WTC11 (cell line): ENCODE measurements around the gene EPN2. TPM values are rescaled to one million over a fixed set of nuclear protein-coding genes. Genes with fewer than 3 reads are reported as not detected.

Experiments used
- ATAC-seq: fragments of 200-7000 bp; cut with Tn5 transposase; 2 replicates; pipeline ENCODE4 v1.10.0; 2021; ENCODE audit warnings: mild to moderate bottlenecking, moderate library complexity
- CTCF ChIA-PET: fragments of 300-600 bp; sonication (Branson Sonifier 250); formaldehyde crosslinking; loops from one replicate; lab custom pipeline; 2021; ENCODE audit warnings: antibody characterized with exemption; lab: Charles Lee
- POLR2A ChIA-PET: fragments of 350-600 bp; sonication (Branson Sonifier 250); formaldehyde crosslinking; loops from one replicate; lab custom pipeline; 2021; ENCODE audit warnings: antibody characterized with exemption; lab: Charles Lee
- DNase-seq: peaks from one replicate; pipeline ENCODE4 v3.0.0; 2021; ENCODE audit warnings: low spot score
- H3K27ac Mint-ChIP-seq: 2 replicates; pipeline ENCODE4 v1.8.0; 2021; ENCODE audit warnings: mixed read lengths
- H3K27me3 Mint-ChIP-seq: 2 replicates; pipeline ENCODE4 v1.8.0; 2021; ENCODE audit warnings: low read depth, mild to moderate bottlenecking, moderate library complexity, mixed read lengths
- H3K36me3 Mint-ChIP-seq: 2 replicates; pipeline ENCODE4 v1.8.0; 2021; ENCODE audit warnings: mixed read lengths
- H3K4me1 Mint-ChIP-seq: 2 replicates; pipeline ENCODE4 v1.8.0; 2022; ENCODE audit warnings: mixed read lengths
- H3K4me3 Mint-ChIP-seq: 2 replicates; pipeline ENCODE4 v1.8.0; 2021; ENCODE audit warnings: mild to moderate bottlenecking, moderate library complexity, mixed read lengths
- H3K9me3 Mint-ChIP-seq: 2 replicates; pipeline ENCODE4 v1.8.0; 2021; ENCODE audit warnings: mixed read lengths
- E2F4 ChIP-seq: sonication (generic); formaldehyde crosslinking; IDR thresholded peaks from 2 replicates; pipeline ENCODE4 v1.8.1; 2022; ENCODE audit warnings: low read depth, mild to moderate bottlenecking, moderate library complexity, missing genetic modification reagents, borderline replicate concordance
- EMX1 ChIP-seq: fragments of 250-450 bp; sonication (Bioruptor Pico); IDR thresholded peaks from 2 replicates; pipeline ENCODE4 v1.8.0; 2021; ENCODE audit warnings: mild to moderate bottlenecking
- FOXK1 ChIP-seq: sonication (generic); formaldehyde crosslinking; IDR thresholded peaks from 2 replicates; pipeline ENCODE4 v1.8.0; 2022; ENCODE audit warnings: mild to moderate bottlenecking, moderate library complexity, missing genetic modification reagents
- FOXP1 ChIP-seq: sonication (generic); formaldehyde crosslinking; IDR thresholded peaks from 2 replicates; pipeline ENCODE4 v1.8.0; 2022; ENCODE audit warnings: missing genetic modification reagents, mild to moderate bottlenecking, moderate library complexity, borderline replicate concordance
- KAT7 ChIP-seq: sonication (generic); formaldehyde crosslinking; IDR thresholded peaks from 2 replicates; pipeline ENCODE4 v1.8.1; 2023; ENCODE audit warnings: missing genetic modification reagents, mild to moderate bottlenecking, borderline replicate concordance
- MXD4 ChIP-seq: fragments of 250-450 bp; sonication (Bioruptor Pico); IDR thresholded peaks from 2 replicates; pipeline ENCODE4 v1.8.0; 2021; ENCODE audit warnings: mild to moderate bottlenecking, moderate library complexity, borderline replicate concordance
- MYBL2 ChIP-seq: sonication (generic); formaldehyde crosslinking; IDR thresholded peaks from 2 replicates; pipeline ENCODE4 v1.8.1; 2023; ENCODE audit warnings: mild to moderate bottlenecking, moderate library complexity, missing genetic modification reagents
- NFATC4 ChIP-seq: fragments of 250-450 bp; sonication (Bioruptor Pico); IDR thresholded peaks from 2 replicates; pipeline ENCODE4 v1.9.0; 2021; ENCODE audit warnings: mild to moderate bottlenecking
- NFYB ChIP-seq: sonication (generic); formaldehyde crosslinking; conservative IDR thresholded peaks from 2 replicates; pipeline ENCODE4 v1.8.0; 2022; ENCODE audit warnings: low read depth, missing genetic modification reagents
- PRRX2 ChIP-seq: fragments of 250-450 bp; sonication (Bioruptor Pico); IDR thresholded peaks from 2 replicates; pipeline ENCODE4 v1.8.0; 2021; ENCODE audit warnings: mild to moderate bottlenecking
- RORB ChIP-seq: fragments of 250-450 bp; sonication (Bioruptor Pico); IDR thresholded peaks from 2 replicates; pipeline ENCODE4 v1.9.0; 2021; ENCODE audit warnings: mild to moderate bottlenecking
- SMAD4 ChIP-seq: sonication (generic); formaldehyde crosslinking; IDR thresholded peaks from 2 replicates; pipeline ENCODE4 v1.8.0; 2022; ENCODE audit warnings: mild to moderate bottlenecking, missing genetic modification reagents
- TCF7 ChIP-seq: sonication (generic); formaldehyde crosslinking; IDR thresholded peaks from 2 replicates; pipeline ENCODE4 v1.8.0; 2022; ENCODE audit warnings: mild to moderate bottlenecking, low read depth, missing genetic modification reagents, moderate library complexity
- TEAD1 ChIP-seq: sonication (generic); formaldehyde crosslinking; IDR thresholded peaks from 2 replicates; pipeline ENCODE4 v1.8.0; 2022; ENCODE audit warnings: mild to moderate bottlenecking, missing genetic modification reagents
- TP53 ChIP-seq: sonication (generic); formaldehyde crosslinking; IDR thresholded peaks from 2 replicates; pipeline ENCODE4 v1.8.1; 2023; ENCODE audit warnings: mild to moderate bottlenecking, missing genetic modification reagents
- USF1 ChIP-seq: sonication (generic); formaldehyde crosslinking; IDR thresholded peaks from 2 replicates; pipeline ENCODE4 v1.8.0; 2022; ENCODE audit warnings: mild to moderate bottlenecking, missing genetic modification reagents
- ZNF317 ChIP-seq: sonication (generic); formaldehyde crosslinking; IDR thresholded peaks from 2 replicates; pipeline ENCODE4 v1.8.1; 2023; ENCODE audit warnings: low read depth, mild to moderate bottlenecking, moderate library complexity, missing genetic modification reagents, borderline replicate concordance
- ZNF423 ChIP-seq: fragments of 250-450 bp; sonication (Bioruptor Pico); IDR thresholded peaks from 2 replicates; pipeline ENCODE4 v2.1.2; 2022; ENCODE audit warnings: mild to moderate bottlenecking, moderate library complexity
- ZNF425 ChIP-seq: fragments of 250-450 bp; sonication (Bioruptor Pico); conservative IDR thresholded peaks from 2 replicates; pipeline ENCODE4 v1.9.0; 2021; ENCODE audit warnings: mild to moderate bottlenecking
- total RNA-seq: library from RNA; stranded (reverse); gene quantifications from 3 replicates; pipeline ENCODE4 v1.2.3, GENCODE V29; 2021
- TF ChIP-seq, protein P1 (sequence below): sonication (generic); formaldehyde crosslinking; IDR thresholded peaks from 2 replicates; pipeline ENCODE4 v1.8.0; 2022; ENCODE audit warnings: mild to moderate bottlenecking, missing genetic modification reagents
- TF ChIP-seq, protein P2 (sequence below): sonication (generic); formaldehyde crosslinking; conservative IDR thresholded peaks from 2 replicates; pipeline ENCODE4 v1.8.1; 2023; ENCODE audit warnings: mild to moderate bottlenecking, low read depth, missing genetic modification reagents, moderate library complexity

EPN2 gene
- total RNA-seq, 1 experiment from 2014 or later: 48.8 TPM

- TF ChIP-seq KAT7 (CRISPR knock-in tag) (no peak), PRRX2 (CRISPR knock-in tag) (no peak), ZNF425 (CRISPR knock-in tag) (no peak), NFATC4 (CRISPR knock-in tag) (no peak), TEAD1 (CRISPR knock-in tag) (no peak), MXD4 (CRISPR knock-in tag) (no peak), NFYB (CRISPR knock-in tag) (no peak), RORB (no peak), E2F4 (CRISPR knock-in tag) (no peak), TCF7 (no peak)
- TF ChIP-seq, all 79 proteins: peak for 0
Measured at GRCh38 chr17:19383681-19384470, 146.7 kb downstream of the EPN2 start (continued).

GRCh38 chr17:19384723-19385391 is 147.7 kb downstream of the EPN2 start:
- Mint-ChIP-seq H3K27ac (peak overlapping the region; percentile 88), H3K4me3 (no peak overlapping the region), H3K36me3 (peaks cover 40% of the 10 kb centered on the region), H3K27me3 (no peaks in the 10 kb centered on the region; the same call in 1 of the 2 replicates), H3K9me3 (no peaks in the 10 kb centered on the region), H3K4me1 (peaks cover 34% of the 10 kb centered on the region)
- TF ChIP-seq FOXK1 (CRISPR knock-in tag): no peak
- TF ChIP-seq FOXP1 (CRISPR knock-in tag): no peak
- no peak for TF ChIP-seq SMAD4
- no peak for TF ChIP-seq ZNF423
- CTCF ChIA-PET: interaction anchor here (1.3 to 7.6 kb wide), 4 partner anchors 13 to 360 kb away, joined by 3 to 48 read pairs (median 3); partner anchors contain the start of gene B9D1
- POLR2A ChIA-PET: interaction anchor here (0.5 to 0.6 kb wide), 2 partner anchors 109 to 539 kb away, joined by 3 to 10 read pairs; no protein-coding TSS in a partner anchor
- ATAC-seq (no peak), DNase-seq (no peak)

- Mint-ChIP-seq H3K27me3 (no peaks in the 10 kb centered on the region; the same call in 1 of the 2 replicates), H3K27ac (no peak overlapping the region), H3K36me3 (peaks cover 33% of the 10 kb centered on the region), H3K9me3 (no peaks in the 10 kb centered on the region), H3K4me3 (no peak overlapping the region), H3K4me1 (peaks cover 34% of the 10 kb centered on the region)
- TF ChIP-seq, protein P1, sequence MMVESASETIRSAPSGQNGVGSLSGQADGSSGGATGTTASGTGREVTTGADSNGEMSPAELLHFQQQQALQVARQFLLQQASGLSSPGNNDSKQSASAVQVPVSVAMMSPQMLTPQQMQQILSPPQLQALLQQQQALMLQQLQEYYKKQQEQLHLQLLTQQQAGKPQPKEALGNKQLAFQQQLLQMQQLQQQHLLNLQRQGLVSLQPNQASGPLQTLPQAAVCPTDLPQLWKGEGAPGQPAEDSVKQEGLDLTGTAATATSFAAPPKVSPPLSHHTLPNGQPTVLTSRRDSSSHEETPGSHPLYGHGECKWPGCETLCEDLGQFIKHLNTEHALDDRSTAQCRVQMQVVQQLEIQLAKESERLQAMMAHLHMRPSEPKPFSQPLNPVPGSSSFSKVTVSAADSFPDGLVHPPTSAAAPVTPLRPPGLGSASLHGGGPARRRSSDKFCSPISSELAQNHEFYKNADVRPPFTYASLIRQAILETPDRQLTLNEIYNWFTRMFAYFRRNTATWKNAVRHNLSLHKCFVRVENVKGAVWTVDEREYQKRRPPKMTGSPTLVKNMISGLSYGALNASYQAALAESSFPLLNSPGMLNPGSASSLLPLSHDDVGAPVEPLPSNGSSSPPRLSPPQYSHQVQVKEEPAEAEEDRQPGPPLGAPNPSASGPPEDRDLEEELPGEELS (CRISPR knock-in tag): no peak
- TF ChIP-seq ZNF317 (CRISPR knock-in tag) (no peak), FOXK1 (CRISPR knock-in tag) (no peak), TP53 (CRISPR knock-in tag) (no peak), EMX1 (CRISPR knock-in tag) (no peak), MYBL2 (CRISPR knock-in tag) (no peak), NFATC4 (CRISPR knock-in tag) (no peak), USF1 (CRISPR knock-in tag) (no peak)
- TF ChIP-seq, protein P2, sequence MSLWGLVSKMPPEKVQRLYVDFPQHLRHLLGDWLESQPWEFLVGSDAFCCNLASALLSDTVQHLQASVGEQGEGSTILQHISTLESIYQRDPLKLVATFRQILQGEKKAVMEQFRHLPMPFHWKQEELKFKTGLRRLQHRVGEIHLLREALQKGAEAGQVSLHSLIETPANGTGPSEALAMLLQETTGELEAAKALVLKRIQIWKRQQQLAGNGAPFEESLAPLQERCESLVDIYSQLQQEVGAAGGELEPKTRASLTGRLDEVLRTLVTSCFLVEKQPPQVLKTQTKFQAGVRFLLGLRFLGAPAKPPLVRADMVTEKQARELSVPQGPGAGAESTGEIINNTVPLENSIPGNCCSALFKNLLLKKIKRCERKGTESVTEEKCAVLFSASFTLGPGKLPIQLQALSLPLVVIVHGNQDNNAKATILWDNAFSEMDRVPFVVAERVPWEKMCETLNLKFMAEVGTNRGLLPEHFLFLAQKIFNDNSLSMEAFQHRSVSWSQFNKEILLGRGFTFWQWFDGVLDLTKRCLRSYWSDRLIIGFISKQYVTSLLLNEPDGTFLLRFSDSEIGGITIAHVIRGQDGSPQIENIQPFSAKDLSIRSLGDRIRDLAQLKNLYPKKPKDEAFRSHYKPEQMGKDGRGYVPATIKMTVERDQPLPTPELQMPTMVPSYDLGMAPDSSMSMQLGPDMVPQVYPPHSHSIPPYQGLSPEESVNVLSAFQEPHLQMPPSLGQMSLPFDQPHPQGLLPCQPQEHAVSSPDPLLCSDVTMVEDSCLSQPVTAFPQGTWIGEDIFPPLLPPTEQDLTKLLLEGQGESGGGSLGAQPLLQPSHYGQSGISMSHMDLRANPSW (CRISPR knock-in tag): no peak
- DNase-seq: no peak
- ChIA-PET POLR2A (interaction anchor here (0.6 to 2.6 kb wide), 2 partner anchors 8 to 538 kb away, joined by 3 to 14 read pairs; partner anchors contain the start of gene MAPK7), CTCF (interaction anchor here (1.3 to 7.6 kb wide), 5 partner anchors 12 to 359 kb away, joined by 3 to 48 read pairs (median 5); partner anchors contain the start of gene B9D1)
- ATAC-seq: no peak
Measured at GRCh38 chr17:19385521-19385983, 148.4 kb downstream of the EPN2 start.
